CD4-positive, alpha-beta T cell treated with Interleukin-6 at 100 ng/mL for 8 hours (primary cell): ENCODE results near the gene ELANE.
"Not testable (repeated sequence)": the region's sequence is repeated elsewhere in the genome, so short reads cannot be mapped to it uniquely, and the experiment has no call there.

Experiments
- DNase-seq: peaks from one replicate; pipeline ENCODE4 v3.0.0-alpha.2; 2020; ENCODE audit warnings: mixed read lengths, low spot score

Gene ELANE

DNA sequence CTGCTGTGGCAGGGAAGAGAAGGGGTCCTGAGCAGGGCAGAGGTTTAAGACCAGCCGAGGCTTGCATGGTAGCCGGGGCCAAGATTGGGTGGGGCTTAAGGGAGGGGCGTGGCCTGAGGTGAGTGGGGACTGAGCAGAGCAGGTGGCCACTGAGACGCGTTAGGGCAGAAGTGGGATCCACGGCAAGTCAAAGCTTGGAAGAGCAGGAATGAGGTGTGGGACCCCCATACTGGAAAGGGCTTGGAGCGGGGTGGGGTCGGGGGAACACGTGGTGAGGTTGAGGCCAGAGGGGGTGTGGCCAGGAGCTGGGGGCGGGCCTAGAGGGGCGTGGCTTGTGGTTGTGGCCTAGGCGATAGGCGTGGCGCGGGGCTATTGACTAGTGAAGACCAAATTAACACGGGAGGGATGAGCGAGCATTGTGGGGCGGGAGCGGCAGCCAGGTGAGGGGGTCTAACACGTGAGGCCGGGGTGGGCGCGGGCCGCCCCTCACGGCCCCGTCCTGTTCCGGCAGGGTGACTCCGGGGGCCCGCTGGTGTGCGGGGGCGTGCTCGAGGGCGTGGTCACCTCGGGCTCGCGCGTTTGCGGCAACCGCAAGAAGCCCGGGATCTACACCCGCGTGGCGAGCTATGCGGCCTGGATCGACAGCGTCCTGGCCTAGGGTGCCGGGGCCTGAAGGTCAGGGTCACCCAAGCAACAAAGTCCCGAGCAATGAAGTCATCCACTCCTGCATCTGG, 10.6 kb downstream of the ELANE start:
- DNase-seq: peak; percentile 69

DNA sequence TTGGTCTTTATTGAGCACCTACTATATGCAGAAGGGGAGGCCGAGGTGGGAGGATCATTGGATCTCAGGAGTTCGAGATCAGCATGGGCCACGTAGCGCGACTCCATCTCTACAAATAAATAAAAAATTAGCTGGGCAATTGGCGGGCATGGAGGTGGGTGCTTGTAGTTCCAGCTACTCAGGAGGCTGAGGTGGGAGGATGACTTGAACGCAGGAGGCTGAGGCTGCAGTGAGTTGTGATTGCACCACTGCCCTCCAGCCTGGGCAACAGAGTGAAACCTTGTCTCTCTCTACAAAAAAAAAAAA, 11.2 kb downstream of the ELANE start:
- no peak for DNase-seq

DNA sequence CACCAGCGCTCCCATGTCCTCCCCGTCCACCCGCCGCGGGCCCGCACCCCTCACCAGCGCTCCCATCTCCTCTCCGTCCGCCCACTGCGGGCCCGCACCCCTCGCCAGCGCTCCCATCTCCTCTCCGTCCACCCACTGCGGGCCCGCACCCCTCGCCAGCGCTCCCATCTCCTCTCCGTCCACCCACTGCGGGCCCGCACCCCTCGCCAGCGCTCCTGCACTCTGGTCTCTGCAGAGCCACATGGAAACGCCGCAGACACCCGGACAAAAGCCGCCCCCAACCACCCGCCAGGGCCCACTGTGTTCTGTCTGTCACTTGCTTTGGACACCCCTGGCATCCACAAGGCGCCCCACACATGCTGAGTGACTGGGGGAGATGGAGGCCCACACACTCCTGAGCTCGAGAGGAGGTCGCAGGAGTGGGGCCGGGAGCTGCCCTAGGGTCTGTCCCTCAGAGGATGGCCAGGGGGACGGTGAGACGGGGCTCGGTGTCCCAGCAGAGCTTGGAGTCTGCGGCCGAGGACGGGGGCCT, 14.7 kb downstream of the ELANE start:
- no peak for DNase-seq

DNA sequence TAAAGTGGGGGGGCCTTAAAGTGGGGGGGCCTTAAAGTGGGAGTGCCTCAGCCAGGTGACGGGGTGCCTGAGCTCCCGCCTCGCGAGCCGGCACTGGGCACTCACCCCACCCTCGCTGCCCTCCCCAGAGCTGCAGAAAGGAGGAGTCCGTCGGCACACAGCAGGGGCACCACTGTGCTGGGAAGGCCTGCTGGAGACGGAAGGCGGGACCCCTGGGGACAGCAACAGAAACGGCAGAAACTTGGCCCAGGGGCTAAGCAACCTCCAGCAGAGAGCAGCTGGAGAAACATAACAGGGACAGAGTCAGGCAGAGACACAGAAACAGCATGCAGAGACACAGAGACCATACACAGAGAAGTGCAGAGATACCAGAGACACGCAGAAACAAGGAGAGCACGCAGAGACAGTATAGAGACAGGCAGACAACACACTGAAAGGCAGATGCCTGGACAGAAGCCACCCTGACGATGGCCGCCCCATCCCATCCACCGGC, 15.2 kb downstream of the ELANE start:
- no peak for DNase-seq

DNA sequence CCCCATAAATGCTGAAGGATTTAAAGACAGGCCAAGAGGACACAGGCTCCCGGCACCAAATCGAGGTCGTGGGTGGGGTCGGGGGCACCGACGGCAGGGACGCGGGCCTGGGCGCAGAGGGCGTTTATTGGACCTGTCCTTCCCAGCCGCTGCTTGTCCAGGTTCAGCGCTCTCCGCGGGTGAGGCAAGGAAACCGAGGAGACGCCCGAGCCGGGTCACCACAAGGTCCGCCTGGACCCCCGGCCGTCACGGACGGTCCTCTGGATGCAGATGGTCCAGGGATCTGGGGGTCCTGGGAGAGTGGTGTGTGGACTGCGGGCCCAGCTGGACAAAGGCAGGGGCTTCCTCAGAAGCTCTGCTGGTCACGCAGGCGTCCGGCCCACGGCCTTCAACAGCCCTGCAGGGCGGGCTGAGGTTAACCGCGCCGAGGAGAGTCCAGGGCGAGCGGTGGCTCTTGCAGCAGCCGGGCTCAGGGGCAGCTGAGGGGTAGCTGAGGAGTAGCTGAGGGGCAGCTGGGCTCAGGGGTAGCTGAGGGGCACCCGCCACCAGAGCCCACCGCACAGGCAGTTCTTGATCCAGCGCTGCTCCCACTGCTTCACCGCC, 15.9 kb downstream of the ELANE start:
- no peak for DNase-seq

DNA sequence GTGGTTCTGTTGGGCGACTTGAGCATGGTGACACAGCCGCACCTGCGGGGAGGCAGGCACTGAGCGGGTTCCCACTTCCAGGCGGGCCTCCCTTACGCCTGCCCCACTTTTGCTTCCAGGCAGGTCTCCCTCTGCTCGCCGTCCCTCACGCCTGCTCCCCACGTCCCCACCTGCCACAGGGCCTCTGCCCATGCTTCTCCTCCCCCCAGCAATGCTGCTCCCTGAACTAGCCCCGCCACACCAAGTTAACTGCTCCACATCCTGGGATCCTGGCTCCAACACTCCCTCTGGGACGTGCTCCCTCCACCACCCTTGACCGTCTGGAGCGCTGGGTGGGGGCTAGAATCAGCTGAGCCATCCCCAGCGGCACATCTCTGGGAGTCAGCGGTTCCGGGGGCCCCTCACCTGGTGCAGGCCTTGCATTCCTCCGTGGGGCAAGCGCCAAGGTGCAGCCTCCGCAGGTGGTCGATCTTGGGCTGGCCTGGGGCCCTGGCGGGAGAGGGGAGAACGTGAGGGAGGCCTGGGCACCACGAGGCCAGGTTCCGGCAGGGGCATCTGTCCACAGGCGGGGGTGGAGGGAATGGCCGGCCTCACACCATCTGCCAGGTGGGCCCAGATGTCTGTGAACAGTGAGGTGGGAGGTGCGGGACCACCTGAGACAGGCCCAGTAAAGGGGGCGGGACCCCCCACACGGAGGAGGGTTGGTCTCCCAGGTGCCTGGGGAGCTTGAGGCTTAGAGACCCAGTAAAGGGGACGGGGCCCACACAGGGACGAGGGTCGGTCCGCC, 16.5 kb downstream of the ELANE start:
- no peak for DNase-seq

DNA sequence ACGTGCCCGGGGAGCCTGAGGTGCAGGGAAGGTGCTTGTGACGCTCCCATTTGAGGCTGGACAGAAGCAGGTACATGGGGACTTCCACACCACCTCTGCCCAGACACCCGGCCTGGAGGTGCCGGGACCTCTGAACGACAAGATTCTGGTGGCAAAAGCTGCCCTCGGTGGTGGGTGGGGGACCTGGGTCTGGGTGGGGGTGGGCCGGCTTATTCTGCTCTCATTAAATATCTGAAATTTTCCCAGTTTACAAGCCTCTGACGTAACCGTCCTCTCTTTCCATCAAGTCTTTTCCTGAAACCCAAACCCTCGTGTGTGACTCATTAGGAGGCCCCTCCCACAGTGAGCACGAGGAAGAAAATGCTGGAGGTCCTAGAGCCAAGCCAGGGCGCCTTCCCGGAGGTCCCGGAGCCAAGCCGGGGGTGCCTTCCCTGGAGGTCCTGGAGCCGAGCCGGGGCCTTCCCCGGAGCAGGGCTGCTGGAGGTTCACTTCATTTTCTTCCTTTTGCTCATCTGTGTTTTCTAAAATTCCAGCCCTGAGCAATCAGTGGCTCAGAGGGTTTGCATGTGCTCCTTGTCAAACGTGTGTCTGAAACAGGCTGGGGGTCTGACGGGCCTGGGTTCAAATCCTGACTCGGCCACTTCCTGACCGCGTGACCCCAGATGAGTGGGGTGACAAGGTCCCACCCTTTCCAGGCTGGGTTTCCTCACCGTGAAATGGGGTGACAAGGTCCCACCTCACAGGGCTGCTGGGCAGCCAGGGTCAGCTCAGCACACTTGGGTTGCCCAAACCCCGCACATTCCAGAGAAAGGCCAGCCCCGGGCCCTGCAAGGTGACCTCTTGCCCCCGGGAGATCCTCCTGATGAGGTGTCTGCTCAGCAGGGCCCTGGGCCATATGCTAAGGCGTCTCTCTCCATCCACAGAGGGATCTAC, 17.4 kb downstream of the ELANE start:
- no peak for DNase-seq

DNA sequence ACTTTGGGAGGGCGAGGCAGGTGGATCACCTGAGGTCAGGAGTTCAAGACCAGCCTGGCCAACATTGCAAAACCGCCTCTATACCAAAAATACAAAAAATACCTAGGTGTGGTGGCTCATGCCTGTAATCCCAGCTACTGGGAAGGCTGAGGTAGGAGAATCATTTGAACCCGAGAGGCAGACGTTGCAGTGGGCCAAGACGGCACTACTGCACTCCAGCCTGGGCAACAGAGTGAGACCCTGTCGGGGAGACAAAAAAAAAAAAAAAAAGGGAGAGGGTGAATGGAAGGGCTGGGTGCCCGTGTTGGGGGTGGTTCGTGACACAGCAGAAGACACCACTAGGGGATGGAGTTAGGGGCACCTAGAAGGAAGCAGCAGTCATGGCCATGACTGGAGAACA, 18.2 kb downstream of the ELANE start:
- DNase-seq: no peak

DNA sequence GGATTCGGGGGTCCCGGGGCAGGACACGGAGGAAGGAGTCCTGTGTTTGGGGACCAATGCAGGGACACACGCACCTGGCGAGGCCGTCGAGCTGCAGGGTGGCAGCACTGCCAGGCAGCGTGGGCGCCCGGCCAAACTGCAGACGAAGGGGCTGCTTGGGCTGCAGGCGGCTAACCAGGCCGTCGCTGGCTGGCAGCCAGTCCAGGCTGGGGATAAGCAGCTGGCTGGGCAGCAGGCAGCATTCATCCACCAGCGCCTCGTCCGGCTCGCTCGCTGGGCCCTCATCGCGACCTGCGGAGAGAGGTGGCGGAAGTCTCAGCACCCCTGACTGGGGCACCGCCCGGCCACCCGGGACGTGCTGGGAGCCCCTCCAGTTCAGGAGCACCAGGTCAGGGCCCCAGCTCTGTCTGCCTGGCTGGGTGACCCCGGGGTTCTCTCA, 18.9 kb downstream of the ELANE start:
- DNase-seq: no peak

DNA sequence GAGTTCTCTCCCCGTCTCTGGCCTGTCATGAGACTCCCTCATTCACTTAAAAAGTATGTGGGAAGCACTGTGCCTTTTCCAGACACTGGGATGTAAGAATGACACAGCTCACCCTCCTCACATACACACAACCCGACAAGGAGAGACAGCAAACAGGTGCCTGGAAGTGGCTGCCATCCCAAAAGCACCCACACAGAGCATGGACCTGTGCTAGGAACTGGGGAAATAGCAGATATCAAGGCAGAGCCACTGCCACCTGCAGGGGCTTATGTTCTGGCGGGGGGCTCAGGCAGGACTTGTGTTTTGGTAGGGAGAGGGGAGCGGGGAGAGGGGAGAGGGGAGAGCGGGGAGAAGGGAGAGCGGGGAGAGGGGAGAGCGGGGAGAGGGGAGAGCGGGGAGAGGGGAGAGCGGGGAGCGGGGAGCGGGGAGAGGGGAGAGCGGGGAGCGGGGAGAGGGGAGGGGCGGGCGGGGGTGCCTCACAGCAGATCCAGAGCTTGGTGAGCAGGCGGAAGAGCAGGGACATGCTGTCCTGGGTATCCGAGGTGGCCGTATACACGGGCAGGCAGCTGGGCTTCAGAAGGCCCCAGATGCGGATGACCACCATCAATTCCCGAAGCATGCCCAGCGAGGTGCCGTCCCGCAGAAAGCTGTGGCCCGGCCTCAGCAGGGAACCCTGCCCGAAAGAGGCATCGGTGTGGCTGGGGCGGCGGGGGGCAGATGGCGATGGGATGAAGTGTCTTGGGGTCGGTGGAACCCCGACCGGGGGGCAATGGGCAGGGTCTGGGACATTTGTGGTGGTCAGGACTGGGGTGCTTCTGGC, 19.6 kb downstream of the ELANE start:
- no peak for DNase-seq

DNA sequence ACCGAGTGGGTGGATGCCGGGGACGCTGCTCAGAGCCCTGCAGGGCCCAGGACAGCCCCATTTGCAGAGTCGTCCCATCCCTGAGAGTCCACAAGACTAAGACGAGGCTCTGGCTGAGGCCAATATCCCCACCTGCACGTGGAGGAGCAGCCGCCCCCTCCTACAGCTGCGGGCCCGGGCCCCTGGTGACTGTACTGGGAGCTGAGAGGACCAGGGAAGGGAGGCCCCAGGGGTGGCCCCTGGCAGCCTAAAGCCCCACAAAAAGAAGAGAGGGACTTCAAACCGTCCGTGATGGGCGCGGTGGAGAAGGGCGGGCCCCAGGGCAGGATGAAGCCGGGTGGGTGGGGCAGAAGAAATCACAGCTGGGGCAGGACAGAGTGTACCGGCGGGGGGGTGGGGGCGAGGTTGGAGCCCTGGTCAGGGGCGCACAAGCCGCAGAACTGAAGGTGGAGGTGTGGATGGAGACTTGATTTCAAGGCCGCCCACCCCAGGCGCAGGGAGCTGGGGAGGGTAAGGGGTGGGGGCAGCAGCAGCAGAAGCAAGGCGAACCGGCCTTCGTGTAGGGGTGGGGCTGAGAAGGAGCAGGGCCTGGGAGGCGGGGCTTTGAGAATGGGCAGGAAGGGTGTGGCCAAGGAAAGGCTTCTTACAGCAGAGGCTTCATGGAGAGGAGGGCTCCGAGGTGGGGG, 20.3 kb downstream of the ELANE start:
- peak; percentile 84 for DNase-seq

DNA sequence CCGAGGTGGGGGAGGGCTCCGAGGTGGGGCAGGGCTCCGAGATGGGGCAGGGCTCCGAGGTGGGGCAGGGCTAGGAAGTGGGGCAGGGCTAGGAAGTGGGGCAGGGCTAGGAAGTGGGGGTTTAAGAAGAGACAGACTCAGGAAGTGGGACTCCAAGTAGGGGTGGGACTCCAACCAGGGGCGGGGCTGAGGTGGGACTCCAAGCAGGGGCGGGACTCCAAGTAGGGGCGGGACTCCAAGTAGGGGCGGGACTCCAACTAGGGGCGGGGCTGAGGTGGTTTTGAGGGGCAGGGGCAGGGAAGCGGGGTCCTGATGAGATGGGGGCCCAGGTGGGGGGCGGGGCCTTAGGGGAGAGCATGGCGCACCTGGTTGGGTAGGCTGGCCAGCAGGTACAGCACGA, 21.0 kb downstream of the ELANE start:
- peak; percentile 88 for DNase-seq

DNA sequence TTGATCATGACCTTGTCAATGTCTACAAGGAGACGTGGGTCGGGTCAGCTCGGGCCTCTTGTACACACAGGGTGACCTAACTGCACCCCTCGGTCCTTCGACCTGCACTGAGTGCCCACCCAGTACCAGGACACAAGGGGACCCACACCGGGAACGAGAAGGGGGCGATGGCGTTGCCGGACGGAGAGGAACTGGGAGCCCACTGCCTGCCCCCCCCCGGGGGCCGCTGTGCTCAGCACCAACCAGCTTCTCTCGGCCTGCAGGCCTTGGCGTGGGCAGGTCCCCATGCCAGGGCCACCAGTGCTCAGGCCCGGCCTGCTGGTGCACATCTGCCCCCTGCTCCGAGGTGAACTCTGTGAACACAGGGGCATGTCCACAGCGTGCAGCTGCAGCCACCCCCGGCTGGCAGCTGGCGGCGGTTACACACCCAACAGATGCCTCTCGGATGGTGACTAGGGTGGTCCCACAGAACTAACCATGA, 21.5 kb downstream of the ELANE start:
- no peak for DNase-seq

DNA sequence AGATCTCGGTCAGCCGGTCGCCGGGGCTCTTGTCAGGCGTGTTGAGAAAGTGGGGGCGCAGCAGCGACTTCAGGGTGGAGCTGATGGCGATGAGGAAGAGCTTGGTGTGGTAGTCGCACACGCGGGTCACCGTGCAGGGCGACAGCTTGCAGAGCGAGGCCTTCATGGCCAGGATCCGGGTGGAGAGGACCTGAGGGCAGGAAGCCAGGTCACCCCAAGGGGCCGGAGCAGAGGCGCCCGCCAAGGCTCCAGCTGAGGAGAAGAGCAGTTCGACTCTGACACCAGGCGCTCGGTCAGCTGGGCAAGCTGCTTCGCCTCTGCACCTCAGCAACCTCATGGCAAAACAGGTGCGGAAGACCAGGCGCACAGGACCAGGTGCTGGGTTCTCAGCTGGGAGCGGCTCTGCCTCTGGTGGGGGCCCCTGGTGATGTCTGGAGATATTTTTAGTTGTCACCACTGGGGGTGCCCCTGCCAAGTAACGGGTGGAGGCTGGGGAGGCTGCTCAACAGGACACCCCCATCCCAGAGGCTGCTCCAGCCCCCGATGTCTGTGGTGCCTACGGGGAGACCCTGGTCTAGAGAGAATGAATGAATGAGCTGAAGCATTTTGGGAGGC, 23.3 kb downstream of the ELANE start:
- DNase-seq: no peak

DNA sequence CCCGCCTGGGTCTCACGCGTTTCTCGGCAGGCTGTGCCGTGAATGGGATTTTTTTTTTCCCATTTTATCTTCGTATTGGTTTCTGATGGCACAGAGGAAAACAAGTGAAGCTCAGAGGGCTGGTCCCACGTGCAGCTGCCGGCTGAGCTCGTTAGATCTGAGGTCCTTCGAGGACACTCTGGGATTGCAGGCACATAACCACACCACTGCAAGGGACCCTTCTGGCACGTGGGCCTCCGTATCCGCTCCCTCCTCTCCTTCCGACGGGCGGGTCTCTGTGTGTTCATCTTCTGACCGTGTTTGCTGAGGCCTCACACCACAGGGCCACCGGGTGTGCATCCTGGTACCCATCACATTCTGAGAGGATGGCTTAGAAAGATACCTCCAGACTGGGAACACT, 24.0 kb downstream of the ELANE start:
- no peak for DNase-seq

DNA sequence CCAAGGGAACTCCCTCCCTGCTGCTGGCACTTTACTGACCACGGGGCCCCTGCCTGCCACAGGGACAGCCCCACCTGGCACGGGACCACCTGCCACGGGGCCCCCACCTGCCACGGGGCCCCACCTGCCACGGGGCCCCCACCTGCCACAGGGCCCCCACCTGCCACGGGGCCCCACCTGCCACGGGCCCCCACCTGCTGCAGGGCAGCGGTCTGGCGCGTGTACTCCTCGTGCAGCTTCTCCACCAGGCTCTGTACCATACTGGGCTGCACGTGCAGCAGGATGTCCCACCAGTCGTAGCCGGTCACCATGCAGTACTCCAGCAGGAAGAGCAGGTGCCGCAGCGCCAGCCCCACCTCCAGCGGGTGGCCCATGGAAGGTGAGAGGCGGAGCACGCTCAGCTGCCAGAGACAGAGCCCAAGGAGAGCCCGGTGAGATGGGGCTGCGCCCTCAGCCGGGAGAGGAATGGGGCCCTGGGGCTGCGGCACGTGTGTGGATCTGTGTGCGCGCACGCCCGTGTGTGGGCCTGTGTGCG, 24.7 kb downstream of the ELANE start:
- DNase-seq: no peak

DNA sequence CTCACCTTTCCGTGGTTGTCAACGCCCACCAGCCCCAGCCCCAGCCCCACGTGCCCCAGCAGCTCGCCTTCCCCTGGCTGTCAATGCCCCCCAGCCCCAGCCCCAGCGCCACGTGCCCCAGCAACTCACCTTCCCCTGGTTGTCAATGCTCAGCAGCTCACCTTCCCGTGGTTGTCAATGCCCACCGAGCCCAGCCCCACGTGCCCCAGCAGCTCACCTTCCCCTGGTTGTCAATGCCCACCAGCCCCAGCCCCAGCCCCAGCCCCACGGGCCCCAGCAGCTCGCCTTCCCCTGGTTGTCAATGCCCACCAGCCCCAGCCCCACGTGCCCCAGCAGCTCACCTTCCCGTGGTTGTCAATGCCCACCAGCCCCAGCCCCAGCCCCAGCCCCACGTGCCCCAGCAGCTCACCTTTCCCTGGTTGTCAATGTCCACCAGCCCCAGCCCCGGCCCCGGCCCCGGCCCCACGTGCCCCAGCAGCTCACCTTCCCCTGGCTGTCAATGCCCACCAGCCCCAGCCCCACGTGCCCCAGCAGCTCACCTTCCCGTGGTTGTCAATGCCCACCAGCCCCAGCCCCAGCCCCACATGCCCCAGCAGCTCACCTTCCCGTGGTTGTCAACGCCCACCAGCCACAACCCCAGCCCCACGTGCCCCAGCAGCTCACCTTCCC, 26.0 kb downstream of the ELANE start:
- DNase-seq: not testable (repeated sequence)

DNA sequence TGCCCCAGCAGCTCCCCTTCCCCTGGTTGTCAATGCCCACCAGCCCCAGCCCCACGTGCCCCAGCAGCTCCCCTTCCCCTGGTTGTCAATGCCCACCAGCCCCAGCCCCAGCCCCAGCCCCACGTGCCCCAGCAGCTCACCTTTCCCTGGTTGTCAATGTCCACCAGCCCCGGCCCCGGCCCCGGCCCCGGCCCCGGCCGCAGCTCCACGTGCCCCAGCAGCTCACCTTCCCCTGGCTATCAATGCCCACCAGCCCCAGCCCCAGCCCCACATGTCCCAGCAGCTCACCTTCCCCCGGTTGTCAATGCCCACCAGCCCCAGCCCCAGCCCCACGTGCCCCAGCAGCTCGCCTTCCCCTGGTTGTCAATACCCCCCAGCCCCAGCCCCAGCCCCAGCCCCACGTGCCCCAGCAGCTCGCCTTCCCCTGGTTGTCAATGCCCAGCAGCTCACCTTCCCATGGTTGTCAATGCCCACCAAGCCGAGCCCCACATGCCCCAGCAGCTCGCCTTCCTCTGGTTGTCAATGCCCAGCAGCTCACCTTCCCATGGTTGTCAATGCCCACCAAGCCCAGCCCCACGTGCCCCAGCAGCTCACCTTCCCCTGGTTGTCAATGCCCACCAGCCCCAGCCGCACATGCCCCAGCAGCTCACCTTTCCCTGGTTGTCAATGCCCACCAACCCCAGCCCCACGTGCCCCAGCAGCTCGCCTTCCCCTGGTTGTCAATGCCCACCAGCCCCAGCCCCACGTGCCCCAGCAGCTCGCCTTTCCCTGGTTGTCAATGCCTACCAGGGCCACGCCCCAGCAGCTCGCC, 26.9 kb downstream of the ELANE start:
- DNase-seq: not testable (repeated sequence)
